Suprapubic skin (tissue), 3 donors: ENCODE results near the gene EGLN1.

ENCODE experiments used
- POLR2AphosphoS5 ChIP-seq, 3 donors: sonication (generic); formaldehyde crosslinking; IDR thresholded peaks; one replicate each; pipeline ENCODE4 v1.6.1; 2017; ENCODE audit warnings: antibody characterized with exemption in 3 of 3
- TF ChIP-seq, protein P1 (sequence below), 2 donors: fragments of 200-600 bp in 1 of 2; fragments of 450-650 bp in 1 of 2; sonication (generic) in 1 of 2; IDR thresholded peaks; one replicate each; pipeline ENCODE4 v1.5.1; 2016 to 2019; ENCODE audit warnings: antibody characterized with exemption in 2 of 2, mild to moderate bottlenecking in 1 of 2, moderate library complexity in 1 of 2

DNA sequence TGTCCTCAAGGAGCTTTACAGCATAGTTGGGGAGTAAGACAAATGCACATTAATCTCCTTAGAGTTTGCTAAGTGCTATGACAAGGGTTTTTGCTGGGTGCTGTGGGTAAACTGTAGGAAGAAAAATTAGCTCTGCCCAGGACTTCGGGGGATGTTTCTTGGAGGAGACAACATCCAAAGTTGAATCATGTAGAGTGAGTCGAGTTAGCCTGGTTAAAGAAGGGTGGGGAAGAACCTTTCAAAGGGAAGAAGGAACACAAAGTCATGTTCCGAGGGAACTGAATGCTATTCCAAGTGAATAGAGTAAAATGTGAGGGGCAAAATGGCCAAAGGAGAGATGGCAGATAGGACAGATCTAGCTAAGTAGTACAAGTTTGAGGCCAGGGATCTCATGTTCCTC is 66.9 kb downstream of the EGLN1 start:
- TF ChIP-seq, protein P1, sequence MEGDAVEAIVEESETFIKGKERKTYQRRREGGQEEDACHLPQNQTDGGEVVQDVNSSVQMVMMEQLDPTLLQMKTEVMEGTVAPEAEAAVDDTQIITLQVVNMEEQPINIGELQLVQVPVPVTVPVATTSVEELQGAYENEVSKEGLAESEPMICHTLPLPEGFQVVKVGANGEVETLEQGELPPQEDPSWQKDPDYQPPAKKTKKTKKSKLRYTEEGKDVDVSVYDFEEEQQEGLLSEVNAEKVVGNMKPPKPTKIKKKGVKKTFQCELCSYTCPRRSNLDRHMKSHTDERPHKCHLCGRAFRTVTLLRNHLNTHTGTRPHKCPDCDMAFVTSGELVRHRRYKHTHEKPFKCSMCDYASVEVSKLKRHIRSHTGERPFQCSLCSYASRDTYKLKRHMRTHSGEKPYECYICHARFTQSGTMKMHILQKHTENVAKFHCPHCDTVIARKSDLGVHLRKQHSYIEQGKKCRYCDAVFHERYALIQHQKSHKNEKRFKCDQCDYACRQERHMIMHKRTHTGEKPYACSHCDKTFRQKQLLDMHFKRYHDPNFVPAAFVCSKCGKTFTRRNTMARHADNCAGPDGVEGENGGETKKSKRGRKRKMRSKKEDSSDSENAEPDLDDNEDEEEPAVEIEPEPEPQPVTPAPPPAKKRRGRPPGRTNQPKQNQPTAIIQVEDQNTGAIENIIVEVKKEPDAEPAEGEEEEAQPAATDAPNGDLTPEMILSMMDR (IDR thresholded peaks at IDR 0.05), result no peak
- TF ChIP-seq POLR2AphosphoS5 (IDR thresholded peaks at IDR 0.05), result no peak
